T-helper 1 cell treated with Interleukin-12 subunit alpha and Interleukin-12 subunit beta and Interleukin-4 antibody, amounts not matched to agents 30 μg/mL and 1 μg/mL, for 36 hours (primary cell): ENCODE results near the gene HOXB9.

Experiments used
- H3K27ac Mint-ChIP-seq: one replicate; pipeline ENCODE4 v1.8.0; 2021; ENCODE audit warnings: mild to moderate bottlenecking, mixed read lengths
- H3K27me3 Mint-ChIP-seq: one replicate; pipeline ENCODE4 v1.8.0; 2021; ENCODE audit warnings: low read depth, mixed read lengths
- H3K36me3 Mint-ChIP-seq: one replicate; pipeline ENCODE4 v1.8.0; 2021; ENCODE audit warnings: low read depth, mixed read lengths
- H3K4me1 Mint-ChIP-seq: one replicate; pipeline ENCODE4 v1.8.0; 2021; ENCODE audit warnings: low read depth, mixed read lengths
- H3K4me3 Mint-ChIP-seq: one replicate; pipeline ENCODE4 v1.8.0; 2021; ENCODE audit warnings: mild to moderate bottlenecking, moderate library complexity, mixed read lengths
- H3K9me3 Mint-ChIP-seq: one replicate; pipeline ENCODE4 v1.8.0; 2021; ENCODE audit warnings: mixed read lengths

Gene HOXB9

DNA sequence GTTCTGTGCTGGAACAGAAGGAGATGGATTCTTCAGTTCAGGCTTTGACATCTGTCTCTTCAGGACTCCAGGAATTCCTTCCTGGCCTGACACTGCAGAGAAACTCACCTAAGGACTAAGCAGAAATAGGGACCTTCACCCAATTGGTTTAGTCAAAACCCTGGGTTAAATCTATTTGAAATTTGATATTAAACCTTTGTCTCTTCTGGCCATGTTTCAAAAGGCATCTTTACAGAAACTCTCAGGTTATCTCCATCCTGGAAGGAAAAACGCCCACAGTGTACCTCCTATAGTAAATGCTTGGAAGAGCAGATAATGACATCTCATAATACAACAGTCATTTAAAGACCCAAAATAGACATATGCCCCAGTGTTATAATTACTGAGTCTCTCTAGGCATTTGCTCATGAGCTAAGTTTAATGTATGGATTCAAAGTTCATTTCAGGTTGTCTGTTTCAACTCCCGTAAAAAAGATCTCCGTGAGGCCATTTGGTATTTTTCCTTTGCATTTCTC is 42.4 kb downstream of the HOXB9 start:
- H3K27ac Mint-ChIP-seq: no peak overlapping the region
- peaks cover 83% of the 10 kb centered on the region for H3K27me3 Mint-ChIP-seq
- no peaks in the 10 kb centered on the region for H3K9me3 Mint-ChIP-seq
- H3K36me3 Mint-ChIP-seq: peaks cover 8% of the 10 kb centered on the region
- peaks cover 66% of the 10 kb centered on the region for H3K4me1 Mint-ChIP-seq
- peak overlapping the region; percentile 93 for H3K4me3 Mint-ChIP-seq

DNA sequence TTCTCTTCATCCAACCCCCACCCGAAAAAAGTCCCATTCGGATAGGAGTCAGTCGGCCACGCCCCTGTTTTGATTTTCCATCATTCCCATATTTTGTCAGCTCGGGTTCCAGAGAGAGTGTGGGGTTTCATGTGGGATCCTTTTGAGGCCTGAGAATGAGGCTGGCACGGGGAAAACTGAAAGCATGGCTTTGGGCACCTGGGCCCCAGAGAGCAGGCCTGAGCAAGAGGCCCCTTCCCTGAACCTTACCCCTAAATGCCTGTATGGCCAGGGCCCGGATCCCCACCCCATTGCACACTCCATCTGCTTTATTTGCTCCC is 43.4 kb downstream of the HOXB9 start:
- Mint-ChIP-seq H3K27ac (no peak overlapping the region), H3K4me3 (peak overlapping the region; percentile 70), H3K36me3 (peaks cover 8% of the 10 kb centered on the region), H3K4me1 (peaks cover 64% of the 10 kb centered on the region), H3K27me3 (peaks cover 77% of the 10 kb centered on the region), H3K9me3 (no peaks in the 10 kb centered on the region)

GRCh38 chr17:48579760-48580554 is 46.2 kb downstream of the HOXB9 start:
- H3K4me3 Mint-ChIP-seq: peak overlapping the region; percentile 94
- H3K9me3 Mint-ChIP-seq: no peaks in the 10 kb centered on the region
- H3K27me3 Mint-ChIP-seq: peaks cover 54% of the 10 kb centered on the region
- peaks cover 53% of the 10 kb centered on the region for H3K4me1 Mint-ChIP-seq
- H3K27ac Mint-ChIP-seq: peak overlapping the region; percentile 54
- peaks cover 15% of the 10 kb centered on the region for H3K36me3 Mint-ChIP-seq

- H3K4me3 Mint-ChIP-seq: peak overlapping the region; percentile 94
- H3K27ac Mint-ChIP-seq: no peak overlapping the region
- peaks cover 53% of the 10 kb centered on the region for H3K4me1 Mint-ChIP-seq
- H3K27me3 Mint-ChIP-seq: peaks cover 53% of the 10 kb centered on the region
- H3K36me3 Mint-ChIP-seq: peaks cover 15% of the 10 kb centered on the region
- H3K9me3 Mint-ChIP-seq: no peaks in the 10 kb centered on the region
Observed at GRCh38 chr17:48579471-48579759, 46.7 kb downstream of the HOXB9 start.

DNA sequence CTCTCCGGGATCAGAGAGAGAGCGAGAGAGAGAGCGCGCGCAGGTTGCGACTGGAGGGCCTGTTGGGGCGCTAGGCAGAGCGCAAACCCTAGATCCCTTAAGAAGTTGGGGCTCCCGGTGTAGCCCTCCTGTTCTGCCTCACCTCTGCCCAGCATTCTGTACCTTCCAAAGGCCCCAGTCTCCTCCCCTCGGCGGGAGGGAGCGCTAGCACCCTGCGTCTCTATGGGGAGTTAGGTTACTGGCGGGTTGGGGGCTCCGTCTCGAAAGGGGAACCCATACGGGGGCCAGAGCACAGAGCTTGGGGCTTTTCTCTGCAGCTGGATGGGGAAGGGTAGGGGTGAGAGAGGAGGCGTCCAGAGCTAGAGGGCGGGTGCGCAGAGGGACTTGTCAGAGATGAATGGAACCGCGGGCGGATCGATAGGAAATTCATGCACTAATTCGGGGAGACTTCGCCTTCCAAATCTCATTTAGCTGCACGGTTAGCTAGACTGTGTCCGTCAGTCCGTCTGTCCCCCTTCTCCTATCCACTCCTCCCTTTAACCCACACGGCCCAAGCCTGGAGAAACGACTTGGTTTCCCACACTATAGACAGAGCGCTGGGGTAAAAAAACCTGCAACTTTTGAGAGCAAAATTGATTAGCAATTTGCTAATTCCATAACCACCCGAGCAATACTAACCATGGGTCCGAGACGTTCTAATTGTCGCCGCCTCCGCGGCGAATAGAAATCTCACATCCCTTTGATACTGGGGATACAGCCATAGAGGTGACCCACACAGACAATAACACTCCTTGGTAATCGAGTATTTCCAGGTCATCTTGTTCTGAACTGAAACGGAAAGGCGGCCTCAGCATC is 47.3 kb downstream of the HOXB9 start:
- peaks cover 53% of the 10 kb centered on the region for H3K4me1 Mint-ChIP-seq
- no peaks in the 10 kb centered on the region for H3K9me3 Mint-ChIP-seq
- H3K36me3 Mint-ChIP-seq: peaks cover 18% of the 10 kb centered on the region
- peak overlapping the region; percentile 94 for H3K4me3 Mint-ChIP-seq
- H3K27me3 Mint-ChIP-seq: peaks cover 48% of the 10 kb centered on the region
- peak overlapping the region; percentile 87 for H3K27ac Mint-ChIP-seq

DNA sequence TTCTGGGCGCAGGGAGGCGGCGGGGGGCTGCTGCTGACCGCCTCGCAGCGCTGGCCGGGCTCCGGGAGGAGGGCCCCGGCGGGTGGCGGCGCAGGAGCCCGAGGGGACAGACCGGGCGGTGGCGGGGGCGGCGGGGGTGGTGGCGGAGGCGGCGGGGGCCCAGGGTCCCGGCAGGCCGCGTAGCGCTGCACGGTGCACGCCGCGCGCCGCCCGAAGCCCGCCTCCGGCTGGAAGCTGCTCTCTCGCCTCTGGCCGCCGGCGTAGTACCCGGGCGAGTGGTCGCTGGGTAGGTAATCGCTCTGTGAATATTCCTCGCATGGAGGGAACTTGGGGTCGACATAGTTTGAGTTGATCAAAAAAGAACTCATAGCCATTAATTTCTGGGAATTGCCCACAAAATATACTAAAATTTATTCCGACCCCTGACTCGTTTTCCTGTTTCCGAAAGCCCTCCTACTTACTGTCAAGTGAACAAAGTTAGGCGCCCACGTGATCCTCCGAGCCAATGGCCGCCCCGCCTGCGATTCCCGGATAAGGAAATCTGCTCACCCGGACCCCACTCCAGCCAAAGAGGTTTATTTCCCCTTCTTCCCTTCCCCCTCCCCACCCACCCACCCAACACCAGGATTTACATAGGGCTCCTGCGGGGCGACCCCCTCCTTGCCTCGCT is 48.1 kb downstream of the HOXB9 start, which contains the start of gene HOXB4:
TSS of gene HOXB4 (minus strand) at position 405 of the 670 bp plus-strand sequence. CDS start at position 374, 31 bp downstream.
- peaks cover 42% of the 10 kb centered on the region for H3K27me3 Mint-ChIP-seq
- H3K36me3 Mint-ChIP-seq: peaks cover 19% of the 10 kb centered on the region
- H3K27ac Mint-ChIP-seq: peak within 1 kb of the TSS; percentile 87
- no peaks in the 10 kb centered on the region for H3K9me3 Mint-ChIP-seq
- H3K4me1 Mint-ChIP-seq: peaks cover 58% of the 10 kb centered on the region
- H3K4me3 Mint-ChIP-seq: peak within 1 kb of the TSS; percentile 94

DNA sequence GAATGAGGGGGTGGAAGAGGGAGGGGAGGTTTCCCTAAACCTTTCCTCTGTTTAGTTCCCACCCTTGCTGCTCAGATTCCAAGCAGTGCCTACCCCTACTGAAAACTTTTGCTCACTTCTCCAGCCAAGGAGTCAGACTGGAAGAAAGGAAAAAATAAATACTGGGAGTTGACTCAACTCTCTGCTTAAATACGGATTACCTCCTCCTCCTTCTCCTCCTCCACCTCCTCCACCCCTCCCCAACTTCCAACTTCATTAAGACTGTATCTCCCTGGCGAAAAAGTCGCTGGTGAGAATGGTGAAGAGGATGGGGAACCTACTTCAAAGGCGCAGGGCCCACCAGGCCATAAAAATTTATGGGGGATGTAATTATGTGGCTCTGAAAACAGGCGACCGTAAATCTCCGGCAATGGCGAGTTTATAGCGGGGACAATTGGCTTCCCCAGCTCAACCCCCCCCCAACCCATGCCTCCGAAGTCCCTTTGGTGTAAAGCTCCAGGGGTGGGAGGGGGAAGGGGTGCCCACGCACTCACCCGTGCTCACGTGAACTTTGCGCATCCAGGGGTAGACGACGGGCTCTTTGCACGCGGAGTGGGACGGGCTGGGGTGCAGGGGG is 48.7 kb downstream of the HOXB9 start:
- Mint-ChIP-seq H3K4me3 (peak overlapping the region; percentile 85), H3K4me1 (peaks cover 51% of the 10 kb centered on the region), H3K27me3 (peaks cover 37% of the 10 kb centered on the region), H3K36me3 (peaks cover 19% of the 10 kb centered on the region), H3K27ac (peak overlapping the region; percentile 67), H3K9me3 (no peaks in the 10 kb centered on the region)

- peak overlapping the region; percentile 85 for H3K4me3 Mint-ChIP-seq
- peaks cover 21% of the 10 kb centered on the region for H3K36me3 Mint-ChIP-seq
- H3K9me3 Mint-ChIP-seq: no peaks in the 10 kb centered on the region
- peaks cover 34% of the 10 kb centered on the region for H3K27me3 Mint-ChIP-seq
- peaks cover 48% of the 10 kb centered on the region for H3K4me1 Mint-ChIP-seq
- peak overlapping the region; percentile 49 for H3K27ac Mint-ChIP-seq
Observed at GRCh38 chr17:48576479-48577309, 49.5 kb downstream of the HOXB9 start.

DNA sequence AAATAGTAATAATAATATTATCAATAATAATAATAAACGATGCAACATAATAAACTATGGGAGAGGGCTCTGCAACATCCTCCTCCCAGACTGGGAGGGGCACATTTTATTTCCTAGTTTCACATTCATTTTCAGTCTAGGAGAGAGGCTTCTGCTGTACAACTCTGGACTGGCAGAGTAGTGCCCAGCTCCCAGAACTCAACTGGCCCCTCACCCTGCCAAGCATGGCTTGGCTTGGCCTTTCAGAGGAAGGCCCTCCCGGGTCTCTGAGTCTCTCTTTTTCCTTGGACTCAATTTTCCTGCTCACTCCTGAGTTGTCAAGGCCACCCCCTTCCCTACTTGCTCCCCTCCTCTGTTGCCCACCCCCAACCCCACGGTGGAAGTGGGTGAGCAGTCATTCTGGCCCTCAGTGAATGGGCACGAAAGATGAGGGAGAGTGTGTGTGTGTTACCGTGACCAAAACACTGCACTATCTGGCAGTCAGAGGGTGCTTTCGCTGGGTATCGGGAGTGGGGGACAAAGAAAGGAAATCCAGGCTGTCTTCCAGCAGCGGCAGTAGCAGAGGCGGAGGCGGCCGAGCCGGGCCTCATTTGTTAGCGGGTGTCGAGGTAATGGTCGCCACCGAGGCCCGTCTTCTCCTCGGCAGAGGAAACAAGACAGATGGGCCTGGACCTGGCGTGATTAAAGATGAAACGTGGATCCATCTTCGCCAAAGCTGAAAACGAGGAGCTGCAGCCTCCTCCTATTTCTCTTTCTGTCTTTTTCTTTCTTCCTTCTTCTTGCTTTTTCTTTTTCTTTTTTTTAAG is 50.3 kb downstream of the HOXB9 start:
- Mint-ChIP-seq H3K27me3 (peaks cover 26% of the 10 kb centered on the region), H3K36me3 (peaks cover 23% of the 10 kb centered on the region), H3K4me3 (peak overlapping the region; percentile 69), H3K4me1 (peaks cover 42% of the 10 kb centered on the region), H3K9me3 (no peaks in the 10 kb centered on the region), H3K27ac (peak overlapping the region; percentile 69)

- peaks cover 19% of the 10 kb centered on the region for H3K27me3 Mint-ChIP-seq
- no peak overlapping the region for H3K27ac Mint-ChIP-seq
- peak overlapping the region; percentile 3 for H3K4me3 Mint-ChIP-seq
- H3K4me1 Mint-ChIP-seq: peaks cover 35% of the 10 kb centered on the region
- peaks cover 22% of the 10 kb centered on the region for H3K36me3 Mint-ChIP-seq
- H3K9me3 Mint-ChIP-seq: no peaks in the 10 kb centered on the region
Observed at GRCh38 chr17:48575066-48575582, 51.0 kb downstream of the HOXB9 start.

DNA sequence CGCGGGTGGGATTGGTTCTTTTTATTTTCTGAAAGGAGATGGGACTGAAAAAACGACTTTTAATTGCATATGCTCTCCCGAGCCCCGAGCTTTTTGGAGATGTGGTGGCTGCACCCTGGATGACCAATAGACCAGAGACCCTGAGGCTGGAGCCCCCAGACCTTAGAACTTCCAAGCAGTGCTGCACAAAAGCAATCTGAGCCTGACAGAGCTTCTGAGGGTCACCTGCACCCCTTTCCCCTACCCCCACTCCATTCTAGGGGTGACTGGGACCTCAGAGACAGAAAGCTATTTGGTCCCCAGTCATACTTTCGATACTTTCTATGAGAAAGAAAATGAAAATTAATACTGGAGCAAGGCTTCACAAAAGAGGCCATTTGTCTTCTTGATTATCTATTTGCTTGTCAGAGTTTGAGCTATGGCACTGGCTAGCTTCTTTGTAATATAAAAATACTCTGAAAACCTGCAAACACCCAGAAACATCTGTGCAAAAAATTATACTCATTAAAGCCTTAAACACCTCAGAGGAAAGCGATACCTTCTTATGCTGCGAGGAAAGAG is 51.6 kb downstream of the HOXB9 start:
- Mint-ChIP-seq H3K4me1 (peaks cover 33% of the 10 kb centered on the region), H3K4me3 (peak overlapping the region; percentile 3), H3K27me3 (peaks cover 13% of the 10 kb centered on the region), H3K9me3 (no peaks in the 10 kb centered on the region), H3K36me3 (peaks cover 22% of the 10 kb centered on the region), H3K27ac (no peak overlapping the region)

- H3K4me3 Mint-ChIP-seq: no peak overlapping the region
- peaks cover 3% of the 10 kb centered on the region for H3K27me3 Mint-ChIP-seq
- H3K36me3 Mint-ChIP-seq: peaks cover 21% of the 10 kb centered on the region
- no peaks in the 10 kb centered on the region for H3K9me3 Mint-ChIP-seq
- H3K4me1 Mint-ChIP-seq: peaks cover 28% of the 10 kb centered on the region
- no peak overlapping the region for H3K27ac Mint-ChIP-seq
Observed at GRCh38 chr17:48571826-48572417, 54.2 kb downstream of the HOXB9 start.
